Keratinocyte (primary cell): ENCODE measurements around the gene GLG1. TPM values are rescaled to one million over a fixed set of nuclear protein-coding genes. Genes with fewer than 3 reads are reported as not detected.

Experiments used
- DNase-seq: peaks from one replicate; pipeline ENCODE4 v3.0.0-alpha.2; 2011; ENCODE audit warnings: low read depth, missing footprints, low spot score
- FAIRE-seq: peaks from 2 replicates; lab custom pipeline; 2011; peaks lifted over from hg19 to GRCh38; lab: Jason Lieb, UNC
- H2AFZ ChIP-seq: 2 replicates; pipeline ENCODE4 v1.6.0; 2012; ENCODE audit warnings: low read length, control low read depth, inconsistent platforms; ENCODE audit not compliant: control insufficient read depth
- H3K27ac ChIP-seq: 2 replicates; pipeline ENCODE4 v1.5.1; 2011; ENCODE audit warnings: low read length; ENCODE audit not compliant: control insufficient read depth, insufficient read depth
- H3K27me3 ChIP-seq: 3 replicates; pipeline ENCODE4 v1.6.0; 2011; ENCODE audit warnings: low read length; ENCODE audit not compliant: control insufficient read depth, insufficient read depth; ENCODE audit errors: extremely low read depth
- H3K36me3 ChIP-seq, 2 experiments: 2 replicates in 1 of 2; 3 replicates in 1 of 2; pipeline ENCODE4 v1.5.1; 2011; ENCODE audit warnings: low read length in 2 of 2, mild to moderate bottlenecking in 1 of 2; ENCODE audit not compliant: control insufficient read depth in 2 of 2, insufficient read depth in 2 of 2; ENCODE audit errors: extremely low read depth in 1 of 2
- H3K4me1 ChIP-seq: 3 replicates; pipeline ENCODE4 v1.5.1; 2011; ENCODE audit warnings: low read length; ENCODE audit not compliant: control insufficient read depth, insufficient read depth; ENCODE audit errors: extremely low read depth
- H3K4me2 ChIP-seq: 3 replicates; pipeline ENCODE4 v1.6.0; 2011; ENCODE audit warnings: low read depth, low read length; ENCODE audit not compliant: control insufficient read depth, insufficient read depth; ENCODE audit errors: extremely low read depth
- H3K4me3 ChIP-seq, 3 experiments: fragments of 200-600 bp in 1 of 3; sonication (generic) in 1 of 3; 2 replicates in 2 of 3; 3 replicates in 1 of 3; pipeline ENCODE4 v1.5.1; 2011 to 2016; ENCODE audit warnings: low read length in 3 of 3, mild to moderate bottlenecking in 3 of 3, control low read depth in 2 of 3, inconsistent platforms in 1 of 3, low read depth in 1 of 3, mixed read lengths in 1 of 3, mixed run types in 1 of 3, moderate library complexity in 1 of 3; ENCODE audit not compliant: control insufficient read depth in 2 of 3, insufficient read depth in 2 of 3; ENCODE audit errors: extremely low read depth in 1 of 3
- H3K79me2 ChIP-seq: 2 replicates; pipeline ENCODE4 v1.6.0; 2012; ENCODE audit warnings: low read length; ENCODE audit not compliant: control insufficient read depth, insufficient read depth
- H3K9ac ChIP-seq: 3 replicates; pipeline ENCODE4 v1.6.0; 2011; ENCODE audit warnings: low read length; ENCODE audit not compliant: control insufficient read depth, insufficient read depth; ENCODE audit errors: extremely low read depth
- H3K9me1 ChIP-seq: 3 replicates; pipeline ENCODE4 v1.6.0; 2011; ENCODE audit warnings: low read length; ENCODE audit not compliant: control insufficient read depth, insufficient read depth; ENCODE audit errors: extremely low read depth
- H3K9me3 ChIP-seq: 2 replicates; pipeline ENCODE4 v1.5.1; 2012; ENCODE audit warnings: low read depth, low read length; ENCODE audit not compliant: control insufficient read depth
- H4K20me1 ChIP-seq: 3 replicates; pipeline ENCODE4 v1.6.0; 2011; ENCODE audit warnings: low read length; ENCODE audit not compliant: control insufficient read depth, insufficient read depth; ENCODE audit errors: extremely low read depth
- CTCF ChIP-seq, 3 experiments: IDR thresholded peaks in 1 of 3; conservative IDR thresholded peaks in 1 of 3; optimal IDR thresholded peaks in 1 of 3; 2 replicates in 2 of 3; 3 replicates in 1 of 3; pipeline versions ENCODE3 to v1.5.1; 2011; ENCODE audit warnings: low read length in 3 of 3, mild to moderate bottlenecking in 3 of 3, moderate library complexity in 2 of 3, control low read depth in 1 of 3, inconsistent platforms in 1 of 3; ENCODE audit not compliant: insufficient read depth in 2 of 3; ENCODE audit errors: extremely low read depth in 1 of 3
- EZH2 ChIP-seq: IDR thresholded peaks from one replicate; pipeline ENCODE4 v1.6.1; 2012; ENCODE audit warnings: inconsistent platforms, mild to moderate bottlenecking, low read length, moderate library complexity
- dilution Hi-C: fragments of 300-500 bp; cut with MboI; formaldehyde crosslinking; loops from one replicate; pipeline ENCODE4 v1.7.0; 2020; ENCODE audit warnings: low sequenced_read_pairs; ENCODE audit not compliant: extremely low pct_ligation_motif_present
- polyA plus RNA-seq, 5 experiments: library from polyadenylated mRNA; depleted of rRNA in 3 of 5; stranded (reverse) in 3 of 5; stranded (forward) in 1 of 5; unstranded in 1 of 5; fragments of >200 nt; gene quantifications; 1 replicate in 1 of 5; 2 replicates in 3 of 5; 3 replicates in 1 of 5; pipeline versions ENCODE4 v1.2.1 to v1.2.3, GENCODE V29; 2011 to 2012; ENCODE audit warnings: missing spikeins in 2 of 5, low read depth in 1 of 5, low replicate concordance in 1 of 5

GLG1 gene
- polyA plus RNA-seq, 1 donor (not counting 4 experiments of a cell fraction or from before 2014, with no cell fraction given), result 63.6 TPM

- H4K20me1 ChIP-seq, result no peaks in the 10 kb centered on the region
- DNase-seq (no peak), FAIRE-seq (no peak)
- H3K4me2 ChIP-seq, result no peak overlapping the region
- H3K4me3 ChIP-seq, result no peak overlapping the region
- H3K36me3 ChIP-seq, result no peaks in the 10 kb centered on the region
- dilution Hi-C loops, result no loop called here
- H3K4me1 ChIP-seq, result peaks cover 5% of the 10 kb centered on the region
- H3K9me1 ChIP-seq, result no peaks in the 10 kb centered on the region
- H2AFZ ChIP-seq, result no peak overlapping the region
- H3K79me2 ChIP-seq, result peaks cover 58% of the 10 kb centered on the region
- H3K27ac ChIP-seq, result no peak overlapping the region
- no peaks in the 10 kb centered on the region for H3K27me3 ChIP-seq
- H3K9me3 ChIP-seq, result no peaks in the 10 kb centered on the region
- no peak for TF ChIP-seq CTCF (optimal IDR thresholded peaks at IDR 0.05 in 1 of 3, IDR thresholded peaks at IDR 0.05 in 1 of 3, conservative IDR thresholded peaks at IDR 0.05 in 1 of 3; ENCODE audit: extremely low read depth in 1 of 3, insufficient read depth in 2 of 3, low read length in 3 of 3)
- no peak overlapping the region for H3K9ac ChIP-seq
These were observed 46.0 kb downstream of the GLG1 start for GRCh38 chr16:74560912-74561311.

- no peak overlapping the region for H3K9ac ChIP-seq
- peaks cover 42% of the 10 kb centered on the region for H3K79me2 ChIP-seq
- TF ChIP-seq EZH2, result no peak
- TF ChIP-seq CTCF (optimal IDR thresholded peaks at IDR 0.05 in 1 of 3, IDR thresholded peaks at IDR 0.05 in 1 of 3, conservative IDR thresholded peaks at IDR 0.05 in 1 of 3; ENCODE audit: extremely low read depth in 1 of 3, insufficient read depth in 2 of 3, low read length in 3 of 3), result no peak
- H3K27ac ChIP-seq, result no peak overlapping the region
- no peaks in the 10 kb centered on the region for H3K9me1 ChIP-seq
- no peak overlapping the region for H3K4me2 ChIP-seq
- H4K20me1 ChIP-seq, result no peaks in the 10 kb centered on the region
- peaks cover 5% of the 10 kb centered on the region for H3K4me1 ChIP-seq
- no peaks in the 10 kb centered on the region for H3K36me3 ChIP-seq
- H2AFZ ChIP-seq, result no peak overlapping the region
- no peaks in the 10 kb centered on the region for H3K27me3 ChIP-seq
- FAIRE-seq (no peak), DNase-seq (no peak)
- no peak overlapping the region for H3K4me3 ChIP-seq
- H3K9me3 ChIP-seq, result no peaks in the 10 kb centered on the region
- dilution Hi-C loops, result no loop called here
These were observed 48.0 kb downstream of the GLG1 start for GRCh38 chr16:74558873-74559272.
